HFF-Myc (cell line): ENCODE results near the gene CRYBG1.
"Not testable (repeated sequence)": the region's sequence is repeated elsewhere in the genome, so short reads cannot be mapped to it uniquely, and the experiment has no call there.

Experiments
- DNase-seq: peaks from one replicate; pipeline ENCODE4 v3.0.0-alpha.2; 2011; ENCODE audit warnings: low read depth; ENCODE audit errors: extremely low read depth
- H3K4me3 ChIP-seq: replicated peaks from 2 replicates; pipeline ENCODE4 v1.5.1; 2011; ENCODE audit warnings: low read depth, mild to moderate bottlenecking, control low read depth, low read length
- CTCF ChIP-seq: IDR thresholded peaks from 2 replicates; pipeline ENCODE4 v1.5.1; 2012; ENCODE audit warnings: mild to moderate bottlenecking, low read depth, low read length, control low read depth; ENCODE audit errors: missing control alignments

Gene CRYBG1

GRCh38 chr6:106539936-106540335 lies 179.4 kb downstream of the CRYBG1 start:
- DNase-seq, result no peak
- no peak for TF ChIP-seq CTCF

GRCh38 chr6:106540432-106540831 lies 179.9 kb downstream of the CRYBG1 start:
- H3K4me3 ChIP-seq, result no peak overlapping the region
- no peak for TF ChIP-seq CTCF
- no peak for DNase-seq

More at GRCh38 chr6:106539936-106540335, 179.4 kb downstream of the CRYBG1 start:
- no peak overlapping the region for H3K4me3 ChIP-seq

GRCh38 chr6:106540907-106541306 lies 180.4 kb downstream of the CRYBG1 start:
- DNase-seq, result no peak
- no peak for TF ChIP-seq CTCF
- no peak overlapping the region for H3K4me3 ChIP-seq

- DNase-seq, result no peak
- H3K4me3 ChIP-seq, result no peak overlapping the region
Measured at GRCh38 chr6:106546261-106546690, 185.8 kb downstream of the CRYBG1 start.

GRCh38 chr6:106546691-106547414 lies 186.3 kb downstream of the CRYBG1 start:
- no peak overlapping the region for H3K4me3 ChIP-seq
- no peak for DNase-seq
- no peak for TF ChIP-seq CTCF

More at GRCh38 chr6:106546261-106546690, 185.8 kb downstream of the CRYBG1 start:
- no peak for TF ChIP-seq CTCF

DNA sequence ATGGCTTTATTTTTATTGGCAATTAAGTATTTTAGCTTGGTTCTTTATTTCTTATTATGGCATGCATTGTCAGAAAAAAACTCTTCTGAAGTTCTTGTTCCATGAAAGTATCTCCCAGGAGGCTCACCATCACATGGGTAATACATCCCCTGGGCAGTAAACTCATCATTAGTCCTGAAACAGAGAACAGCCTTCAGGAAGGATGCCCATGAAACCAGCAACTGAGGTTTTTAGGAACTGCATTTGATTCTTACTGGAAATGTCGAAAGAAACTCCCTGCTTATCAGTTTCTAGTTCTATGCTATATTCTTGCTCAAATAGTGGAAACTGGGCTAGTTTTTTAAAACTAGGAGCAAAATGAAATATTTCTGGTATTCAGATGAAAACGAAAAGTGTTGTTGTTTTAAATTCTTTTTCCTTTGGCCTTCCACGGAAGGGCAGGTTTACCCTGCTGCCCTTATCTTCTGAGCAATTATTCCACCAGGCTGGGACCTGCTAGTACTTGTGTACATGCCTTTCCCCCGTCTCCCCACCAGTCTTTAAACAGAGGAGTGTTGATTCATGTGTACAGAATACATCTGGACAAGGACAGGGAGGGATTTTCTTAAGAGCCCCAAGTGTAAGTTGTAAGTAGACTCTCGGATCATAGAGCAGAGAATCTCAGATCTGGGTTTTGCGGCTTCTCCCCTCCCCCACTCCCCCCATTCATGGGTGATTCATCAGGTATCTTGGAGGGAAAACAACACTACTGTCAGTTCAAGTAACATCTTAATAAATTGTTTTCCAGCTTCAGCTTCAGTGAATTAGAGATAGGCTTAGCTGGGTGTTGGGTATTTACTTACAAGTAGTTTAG lies 187.3 kb downstream of the CRYBG1 start:
- peak; percentile 55 for DNase-seq
- H3K4me3 ChIP-seq, result no peak overlapping the region
- no peak for TF ChIP-seq CTCF

DNA sequence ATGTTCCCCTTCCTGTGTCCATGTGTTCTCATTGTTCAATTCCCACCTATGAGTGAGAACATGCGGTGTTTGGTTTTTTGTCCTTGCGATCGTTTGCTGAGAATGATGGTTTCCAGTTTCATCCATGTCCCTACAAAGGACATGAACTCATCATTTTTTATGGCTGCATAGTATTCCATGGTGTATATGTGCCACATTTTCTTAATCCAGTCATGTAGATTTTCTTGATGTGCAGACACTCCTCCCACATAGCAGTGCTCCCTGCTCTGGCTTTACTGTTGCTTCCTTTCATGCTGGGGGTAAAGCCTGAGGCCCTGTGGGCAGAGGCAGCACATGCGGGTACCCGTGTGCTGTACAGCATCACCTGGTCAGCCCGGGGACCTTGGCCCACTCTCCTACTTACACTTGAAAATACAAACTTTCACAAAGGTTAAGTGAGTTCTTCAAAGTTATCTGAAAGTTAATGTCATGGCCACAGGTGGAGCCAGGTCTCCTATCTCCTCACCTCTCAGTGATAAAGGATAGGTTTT lies 188.5 kb downstream of the CRYBG1 start:
- not testable (repeated sequence) for H3K4me3 ChIP-seq, DNase-seq
